Stomach (tissue), 9 donors: ENCODE data around the gene DUSP12. TPM values are rescaled to one million over a fixed set of nuclear protein-coding genes. Genes with fewer than 3 reads are reported as not detected.
"Not testable (repeated sequence)": the region's sequence is repeated elsewhere in the genome, so short reads cannot be mapped to it uniquely, and the experiment has no call there.

ENCODE experiments used
- DNase-seq, 2 donors: peaks; one replicate each; pipeline versions ENCODE4 v3.0.0 to v3.0.0-alpha.2; 2013 to 2019
- H3K27ac ChIP-seq, 5 donors: fragments of 200-600 bp in 4 of 5; sonication (generic) in 4 of 5; one replicate each; pipeline ENCODE4 v1.5.1; 2013 to 2019; ENCODE audit warnings: mild to moderate bottlenecking in 1 of 5, moderate library complexity in 1 of 5
- H3K27me3 ChIP-seq, 3 donors: fragments of 200-600 bp; sonication (generic); one replicate each; pipeline ENCODE4 v1.5.1; 2017 to 2019; ENCODE audit warnings: mixed run types in 1 of 3
- H3K36me3 ChIP-seq, 4 donors: fragments of 200-600 bp; sonication (generic); 1 replicate in 3 of 4; 2 replicates in 1 of 4; pipeline ENCODE4 v1.5.1; 2016 to 2019
- H3K4me1 ChIP-seq, 4 donors: fragments of 200-600 bp; sonication (generic); one replicate each; pipeline ENCODE4 v1.5.1; 2016 to 2019
- H3K4me3 ChIP-seq, 4 donors: fragments of 200-600 bp; sonication (generic) in 3 of 4; one replicate each; pipeline ENCODE4 v1.5.1; 2016 to 2019; ENCODE audit warnings: mild to moderate bottlenecking in 1 of 4
- H3K9me3 ChIP-seq, 4 donors: fragments of 200-600 bp; sonication (generic); one replicate each; pipeline ENCODE4 v1.5.1; 2016 to 2019
- EP300 ChIP-seq: sonication (generic); formaldehyde crosslinking; IDR thresholded peaks from one replicate; pipeline ENCODE4 v1.6.1; 2017; ENCODE audit warnings: antibody characterized with exemption
- POLR2A ChIP-seq, 4 donors: fragments of 450-650 bp; IDR thresholded peaks; one replicate each; pipeline ENCODE4 v1.6.1; 2016; ENCODE audit warnings: antibody characterized with exemption in 4 of 4, control low read depth in 2 of 4, mild to moderate bottlenecking in 1 of 4, moderate library complexity in 1 of 4
- POLR2AphosphoS5 ChIP-seq, 3 donors: sonication (generic); formaldehyde crosslinking; IDR thresholded peaks; one replicate each; pipeline ENCODE4 v1.6.1; 2016; ENCODE audit warnings: antibody characterized with exemption in 3 of 3
- WGBS, 5 donors: extraction: QIAGEN DNeasy Blood & Tissue Kit in 3 of 5; methylation state at CpG; one replicate each; pipeline versions ENCODE4 v1.1.5 to v1.1.7; 2013 to 2018; 5-methylcytosine and 5-hydroxymethylcytosine counted together
- intact Hi-C: fragments of 100-400 bp; cut with DNase I; formaldehyde crosslinking; loops from one replicate; pipeline ENCODE4 v1.15.1; 2023; ENCODE audit warnings: low total_unique reads
- polyA plus RNA-seq, 3 donors: library from polyadenylated mRNA; stranded (reverse); fragments of 200-250 nt; gene quantifications; one replicate each; pipeline ENCODE4 v1.2.3, GENCODE V29; 2013
- total RNA-seq, 5 donors: library from RNA; depleted of rRNA; stranded (reverse); fragments of >200 nt; gene quantifications; one replicate each; pipeline versions ENCODE4 v1.1.0 to v1.2.3, GENCODE V29; 2014 to 2016
- TF ChIP-seq, protein P1 (sequence below), 7 experiments: fragments of 450-650 bp in 4 of 7; fragments of 200-600 bp in 3 of 7; sonication (generic) in 3 of 7; IDR thresholded peaks; one replicate each; pipeline ENCODE4 v1.5.1; 2016 to 2019; ENCODE audit warnings: antibody characterized with exemption in 7 of 7, control low read depth in 2 of 7, mild to moderate bottlenecking in 1 of 7
- donor health status: healthy with polysubstance abuse.
- donor health status: Bipolar disorder and iron deficiency.
- donor health status: healthy.

DUSP12 gene
- total and polyA plus RNA-seq, 8 donors: 1.8 to 39.1 (median 21.2) TPM

DNA sequence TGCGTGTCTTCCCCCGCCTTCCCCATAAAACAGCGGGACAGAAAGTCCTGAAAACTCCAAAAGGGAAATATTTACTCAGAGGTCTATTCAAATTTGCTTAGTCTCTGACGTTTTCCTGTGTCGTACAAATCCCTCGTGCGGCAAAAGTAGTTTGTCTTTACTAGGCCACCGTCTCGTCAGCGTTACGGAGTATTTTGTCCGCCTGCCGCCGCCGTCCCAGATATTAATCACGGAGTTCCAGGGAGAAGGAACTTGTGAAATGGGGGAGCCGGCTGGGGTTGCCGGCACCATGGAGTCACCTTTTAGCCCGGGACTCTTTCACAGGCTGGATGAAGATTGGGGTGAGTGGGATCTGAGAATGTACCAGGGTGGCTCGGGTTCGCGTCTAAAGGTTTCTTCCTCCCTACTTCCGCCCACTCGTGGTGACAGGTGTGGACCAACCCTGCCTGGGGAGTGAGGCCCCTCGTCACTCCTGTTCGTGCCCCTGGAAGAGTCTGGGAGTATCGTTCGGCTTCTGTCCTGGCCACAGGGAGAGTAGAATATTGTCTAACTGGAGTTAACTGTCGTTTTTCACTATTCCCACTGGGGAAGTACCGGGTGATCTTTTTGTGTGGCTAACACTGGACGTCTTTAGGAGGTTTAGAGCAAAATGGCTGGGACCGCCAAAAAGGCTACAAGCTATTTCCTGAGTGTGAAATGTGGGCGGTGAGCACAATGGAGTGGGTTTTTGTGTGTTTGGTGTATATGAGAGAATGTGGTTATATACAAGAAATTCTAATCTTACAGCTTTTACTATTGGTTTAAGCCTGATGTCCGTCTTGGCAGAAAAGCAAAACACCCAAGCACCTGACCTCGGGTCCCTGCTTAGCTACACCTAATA is 16.8 kb downstream of the DUSP12 start, which contains the start of gene ATF6:
TSS of gene ATF6 (plus strand) at position 219 of the 880 bp plus-strand sequence. CDS start at position 260, 41 bp downstream.
- 0 to 1% (median 1%) methylated on average over 35 of the region's 35 CpGs for WGBS, 5 donors
- peak; percentile 91 to 97 for DNase-seq
- H3K9me3 ChIP-seq: no peaks in the 10 kb centered on the region
- no peaks in the 10 kb centered on the region for H3K27me3 ChIP-seq
- no peaks in the 10 kb centered on the region for H3K36me3 ChIP-seq
- intact Hi-C loops: no loop called here
- H3K4me1 ChIP-seq: peaks cover 21 to 63% (median 34%) of the 10 kb centered on the region in 4 donors
- H3K4me3 ChIP-seq: peak within 1 kb of the TSS; percentile 75 to 95 (median 80)
- TF ChIP-seq POLR2AphosphoS5 (IDR thresholded peaks at IDR 0.05) (peak; percentile 91 to 98 (median 96)), POLR2A (IDR thresholded peaks at IDR 0.05) (peak in 1 of 4 donors; percentile 69), EP300 (peak; percentile 68)
- TF ChIP-seq, protein P1, sequence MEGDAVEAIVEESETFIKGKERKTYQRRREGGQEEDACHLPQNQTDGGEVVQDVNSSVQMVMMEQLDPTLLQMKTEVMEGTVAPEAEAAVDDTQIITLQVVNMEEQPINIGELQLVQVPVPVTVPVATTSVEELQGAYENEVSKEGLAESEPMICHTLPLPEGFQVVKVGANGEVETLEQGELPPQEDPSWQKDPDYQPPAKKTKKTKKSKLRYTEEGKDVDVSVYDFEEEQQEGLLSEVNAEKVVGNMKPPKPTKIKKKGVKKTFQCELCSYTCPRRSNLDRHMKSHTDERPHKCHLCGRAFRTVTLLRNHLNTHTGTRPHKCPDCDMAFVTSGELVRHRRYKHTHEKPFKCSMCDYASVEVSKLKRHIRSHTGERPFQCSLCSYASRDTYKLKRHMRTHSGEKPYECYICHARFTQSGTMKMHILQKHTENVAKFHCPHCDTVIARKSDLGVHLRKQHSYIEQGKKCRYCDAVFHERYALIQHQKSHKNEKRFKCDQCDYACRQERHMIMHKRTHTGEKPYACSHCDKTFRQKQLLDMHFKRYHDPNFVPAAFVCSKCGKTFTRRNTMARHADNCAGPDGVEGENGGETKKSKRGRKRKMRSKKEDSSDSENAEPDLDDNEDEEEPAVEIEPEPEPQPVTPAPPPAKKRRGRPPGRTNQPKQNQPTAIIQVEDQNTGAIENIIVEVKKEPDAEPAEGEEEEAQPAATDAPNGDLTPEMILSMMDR (IDR thresholded peaks at IDR 0.05): no peak
- peak within 1 kb of the TSS; percentile 88 to 94 (median 92) for H3K27ac ChIP-seq

DNA sequence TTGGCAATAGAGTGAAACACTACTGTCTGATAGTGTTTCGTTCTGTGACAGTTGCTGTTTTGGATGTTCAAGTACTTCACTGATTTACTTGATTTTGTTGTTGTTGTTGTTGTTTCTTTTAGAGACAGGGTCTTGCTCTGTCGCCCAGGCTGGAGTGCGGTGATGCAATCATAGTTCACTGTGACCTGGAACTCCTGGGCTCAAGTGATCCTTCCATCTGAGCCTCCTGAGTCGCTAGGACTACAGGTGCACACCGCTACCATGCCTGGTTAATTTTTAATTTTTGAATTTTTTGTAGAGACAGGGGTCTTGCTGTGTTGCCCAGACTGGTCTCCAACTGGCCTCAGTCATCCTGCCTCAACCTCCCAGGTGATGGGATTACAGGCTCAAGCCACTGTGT is 18.9 kb downstream of the DUSP12 start:
- intact Hi-C loops: no loop called here
- TF ChIP-seq, protein P1 (IDR thresholded peaks at IDR 0.05): no peak
- TF ChIP-seq POLR2A (IDR thresholded peaks at IDR 0.05) (no peak), EP300 (no peak), POLR2AphosphoS5 (IDR thresholded peaks at IDR 0.05) (no peak)
- 93 to 98% (median 94%) methylated on average over 5 of the region's 5 CpGs for WGBS, 5 donors
- no peaks in the 10 kb centered on the region for H3K27me3 ChIP-seq
- peaks cover 21 to 82% (median 43%) of the 10 kb centered on the region in 4 donors for H3K4me1 ChIP-seq
- no peak overlapping the region for H3K4me3 ChIP-seq
- no peaks in the 10 kb centered on the region for H3K9me3 ChIP-seq
- DNase-seq: no peak
- H3K27ac ChIP-seq: peak overlapping the region in 1 of 5 donors; percentile 7
- no peaks in the 10 kb centered on the region for H3K36me3 ChIP-seq

DNA sequence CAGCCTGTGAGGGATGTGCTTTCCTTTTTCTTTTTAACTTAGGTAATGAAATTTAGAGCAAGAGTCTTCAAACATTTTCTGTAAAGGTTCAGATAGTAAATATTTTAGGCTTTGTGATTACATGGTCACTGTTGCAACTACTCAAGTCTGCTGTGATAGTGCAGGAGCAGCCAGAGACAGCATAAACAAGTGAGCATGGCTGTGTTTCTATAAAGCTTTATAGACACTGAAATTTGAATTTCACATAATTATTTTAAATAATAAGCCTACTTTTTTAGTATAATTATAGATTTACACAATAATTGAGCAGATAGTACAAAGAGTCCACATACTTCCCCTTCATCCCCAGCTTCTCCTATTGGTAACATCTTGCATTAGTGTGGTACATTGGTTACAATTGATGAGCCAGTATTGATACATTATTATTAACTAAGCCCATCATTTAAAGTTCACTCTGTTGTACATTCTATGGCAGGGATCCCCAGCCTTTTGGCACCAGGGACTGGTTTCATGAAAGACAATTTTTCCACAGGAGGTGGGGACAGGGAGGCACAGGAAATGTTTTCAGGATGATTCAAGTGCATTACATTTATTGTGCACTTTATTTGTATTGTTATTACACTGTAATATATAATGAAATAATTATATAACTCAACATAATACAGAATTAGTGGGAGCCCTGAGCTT is 19.5 kb downstream of the DUSP12 start:
- H3K27me3 ChIP-seq: no peaks in the 10 kb centered on the region
- peaks cover 21 to 83% (median 45%) of the 10 kb centered on the region in 4 donors for H3K4me1 ChIP-seq
- TF ChIP-seq POLR2AphosphoS5 (IDR thresholded peaks at IDR 0.05) (no peak), POLR2A (IDR thresholded peaks at IDR 0.05) (no peak), EP300 (no peak)
- TF ChIP-seq, protein P1 (IDR thresholded peaks at IDR 0.05): no peak
- H3K36me3 ChIP-seq: peaks cover 0 to 3% (median 0%) of the 10 kb centered on the region in 4 donors
- intact Hi-C loops: no loop called here
- no peak overlapping the region for H3K27ac ChIP-seq
- DNase-seq: no peak
- no peaks in the 10 kb centered on the region for H3K9me3 ChIP-seq
- H3K4me3 ChIP-seq: no peak overlapping the region

DNA sequence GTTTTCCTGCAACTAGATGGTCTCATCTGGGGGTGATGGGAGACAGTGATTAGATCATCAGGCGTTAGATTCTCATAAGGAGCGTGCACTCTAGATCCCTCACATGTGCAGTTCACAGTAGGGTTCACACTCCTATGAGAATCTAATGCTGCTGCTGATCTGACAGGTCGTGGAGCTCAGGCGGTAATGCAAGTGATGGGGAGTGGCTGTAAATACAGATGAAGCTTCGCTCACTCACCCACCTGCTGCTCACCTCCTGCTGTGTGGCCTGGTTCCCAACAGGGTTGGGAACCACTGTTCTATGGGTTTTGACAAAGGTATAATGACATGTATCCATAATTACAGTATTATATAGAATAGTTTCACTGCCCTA is 20.1 kb downstream of the DUSP12 start:
- H3K27ac ChIP-seq, H3K4me3 ChIP-seq, H3K27me3 ChIP-seq, intact Hi-C loops, H3K9me3 ChIP-seq, DNase-seq, H3K36me3 ChIP-seq: not testable (repeated sequence)
- H3K4me1 ChIP-seq: peaks cover 18 to 82% (median 45%) of the 10 kb centered on the region in 4 donors
- 86 to 92% (median 90%) methylated on average over 5 of the region's 5 CpGs for WGBS, 5 donors
